ENCODE measurements around the gene UGGT2.

DNA sequence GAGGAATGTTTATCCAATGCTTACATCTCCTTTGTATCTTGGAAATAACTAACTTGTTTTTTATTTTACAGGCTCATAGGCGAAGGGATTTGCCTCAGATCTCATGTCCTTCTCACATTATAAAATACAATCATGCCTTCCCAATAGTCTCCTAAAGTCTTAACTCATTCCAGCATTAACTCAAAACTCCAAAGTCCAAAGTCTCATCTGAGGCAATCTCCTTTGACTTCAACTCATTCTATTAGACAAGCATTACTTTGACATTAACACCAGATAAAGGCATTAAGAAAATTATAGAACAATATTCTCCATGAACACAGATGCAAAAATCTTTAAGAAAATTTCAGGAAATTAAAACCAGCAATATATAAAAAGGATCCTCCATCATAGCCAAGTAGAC is 238.7 kb downstream of the UGGT2 start:
- TF ChIP-seq POLR2AphosphoS5 (IDR thresholded peaks at IDR 0.05) (no peak), POLR2A (IDR thresholded peaks at IDR 0.05) (no peak)
- TF ChIP-seq, protein P1, sequence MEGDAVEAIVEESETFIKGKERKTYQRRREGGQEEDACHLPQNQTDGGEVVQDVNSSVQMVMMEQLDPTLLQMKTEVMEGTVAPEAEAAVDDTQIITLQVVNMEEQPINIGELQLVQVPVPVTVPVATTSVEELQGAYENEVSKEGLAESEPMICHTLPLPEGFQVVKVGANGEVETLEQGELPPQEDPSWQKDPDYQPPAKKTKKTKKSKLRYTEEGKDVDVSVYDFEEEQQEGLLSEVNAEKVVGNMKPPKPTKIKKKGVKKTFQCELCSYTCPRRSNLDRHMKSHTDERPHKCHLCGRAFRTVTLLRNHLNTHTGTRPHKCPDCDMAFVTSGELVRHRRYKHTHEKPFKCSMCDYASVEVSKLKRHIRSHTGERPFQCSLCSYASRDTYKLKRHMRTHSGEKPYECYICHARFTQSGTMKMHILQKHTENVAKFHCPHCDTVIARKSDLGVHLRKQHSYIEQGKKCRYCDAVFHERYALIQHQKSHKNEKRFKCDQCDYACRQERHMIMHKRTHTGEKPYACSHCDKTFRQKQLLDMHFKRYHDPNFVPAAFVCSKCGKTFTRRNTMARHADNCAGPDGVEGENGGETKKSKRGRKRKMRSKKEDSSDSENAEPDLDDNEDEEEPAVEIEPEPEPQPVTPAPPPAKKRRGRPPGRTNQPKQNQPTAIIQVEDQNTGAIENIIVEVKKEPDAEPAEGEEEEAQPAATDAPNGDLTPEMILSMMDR (IDR thresholded peaks at IDR 0.05): no peak

Measured in breast epithelium (tissue), 3 donors.